MM.1S (cell line): ENCODE results near the gene PLEK.

Experiments
- DNase-seq: peaks from one replicate; pipeline ENCODE4 v3.0.0-alpha.2; 2015
- H2AFZ ChIP-seq: fragments of 300-600 bp; sonication (generic); 2 replicates; pipeline ENCODE4 v1.6.0; 2016; ENCODE audit warnings: antibody characterized with exemption, low read length
- H3F3A ChIP-seq: fragments of 300-600 bp; sonication (generic); 2 replicates; pipeline ENCODE4 v1.6.1; 2016; ENCODE audit warnings: mild to moderate bottlenecking, antibody characterized with exemption, low read length, moderate library complexity, mixed read lengths; ENCODE audit not compliant: insufficient read depth
- H3K27ac ChIP-seq: fragments of 300-600 bp; sonication (generic); 2 replicates; pipeline ENCODE4 v1.5.1; 2016; ENCODE audit warnings: mild to moderate bottlenecking, low read length
- H3K27me3 ChIP-seq: fragments of 300-600 bp; sonication (generic); replicated peaks from 2 replicates; pipeline ENCODE4 v1.6.0; 2016; ENCODE audit warnings: low read length; ENCODE audit not compliant: insufficient read depth
- H3K36me3 ChIP-seq: fragments of 300-600 bp; sonication (generic); replicated peaks from 2 replicates; pipeline ENCODE4 v1.6.1; 2016; ENCODE audit warnings: mild to moderate bottlenecking, low read length, mixed read lengths; ENCODE audit not compliant: insufficient read depth
- H3K4me1 ChIP-seq: fragments of 300-600 bp; sonication (generic); 2 replicates; pipeline ENCODE4 v1.6.1; 2016; ENCODE audit warnings: low read length, mixed read lengths
- H3K4me2 ChIP-seq: fragments of 300-600 bp; sonication (generic); 2 replicates; pipeline ENCODE4 v1.6.0; 2016; ENCODE audit warnings: low read depth, low read length
- H3K4me3 ChIP-seq: fragments of 300-600 bp; sonication (generic); 2 replicates; pipeline ENCODE4 v1.5.1; 2016; ENCODE audit warnings: low read length, mixed read lengths
- H3K79me2 ChIP-seq: fragments of 300-600 bp; sonication (generic); 2 replicates; pipeline ENCODE4 v1.6.1; 2016; ENCODE audit warnings: mixed run types, low read length, mixed read lengths
- H3K9ac ChIP-seq: fragments of 300-600 bp; sonication (generic); 2 replicates; pipeline ENCODE4 v1.6.1; 2016; ENCODE audit warnings: low read length, mixed read lengths
- H3K9me2 ChIP-seq: fragments of 300-600 bp; sonication (generic); replicated peaks from 2 replicates; pipeline ENCODE4 v1.6.1; 2016; ENCODE audit warnings: mild to moderate bottlenecking, low read length, mixed read lengths; ENCODE audit not compliant: insufficient read depth
- H3K9me3 ChIP-seq: fragments of 300-600 bp; sonication (generic); replicated peaks from 2 replicates; pipeline ENCODE4 v1.6.1; 2016; ENCODE audit warnings: mild to moderate bottlenecking, low read length, mixed read lengths; ENCODE audit not compliant: insufficient read depth
- H4K20me1 ChIP-seq: fragments of 300-600 bp; sonication (generic); 2 replicates; pipeline ENCODE4 v1.6.1; 2016; ENCODE audit warnings: mild to moderate bottlenecking, low read length, moderate library complexity, mixed read lengths; ENCODE audit not compliant: insufficient read depth
- EZH2 ChIP-seq: fragments of 300-600 bp; sonication (generic); optimal IDR thresholded peaks from 2 replicates; pipeline ENCODE3; 2017; ENCODE audit warnings: low read depth, mild to moderate bottlenecking, antibody characterized with exemption, low read length, mixed read lengths
- EZH2phosphoT487 ChIP-seq: fragments of 300-600 bp; sonication (generic); IDR thresholded peaks from 2 replicates; pipeline ENCODE4 v1.6.1; 2018; ENCODE audit warnings: antibody characterized with exemption, low read length
- TF ChIP-seq, protein P1 (sequence below): fragments of 300-600 bp; sonication (generic); IDR thresholded peaks from 2 replicates; pipeline ENCODE4 v1.5.1; 2016; ENCODE audit warnings: antibody characterized with exemption, low read length, mixed read lengths

PLEK gene

DNA sequence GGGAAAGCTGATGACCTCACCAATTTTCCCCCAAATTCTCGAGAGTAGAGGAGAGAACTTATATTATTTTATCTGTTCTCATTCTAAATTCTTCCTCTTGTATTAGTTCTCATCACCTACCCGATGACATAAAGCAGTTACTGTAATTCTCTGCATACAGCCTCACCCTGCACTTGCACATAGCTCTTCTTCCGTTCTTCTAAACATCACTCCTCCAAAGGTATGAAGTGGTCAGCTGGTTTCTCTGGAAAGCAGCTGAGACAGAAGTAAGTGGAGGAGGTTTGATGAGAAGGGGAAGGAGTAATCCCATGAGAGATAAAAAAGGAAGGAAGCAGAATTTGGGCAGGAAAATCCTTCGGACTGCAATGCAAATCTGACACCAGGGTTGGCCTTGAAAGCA, 63.0 kb downstream of the PLEK start:
- DNase-seq: no peak
- H2AFZ ChIP-seq: no peak overlapping the region
- H3K9ac ChIP-seq: no peak overlapping the region
- H3K9me3 ChIP-seq: no peaks in the 10 kb centered on the region
- no peaks in the 10 kb centered on the region for H3K36me3 ChIP-seq
- TF ChIP-seq EZH2: no peak
- TF ChIP-seq, protein P1, sequence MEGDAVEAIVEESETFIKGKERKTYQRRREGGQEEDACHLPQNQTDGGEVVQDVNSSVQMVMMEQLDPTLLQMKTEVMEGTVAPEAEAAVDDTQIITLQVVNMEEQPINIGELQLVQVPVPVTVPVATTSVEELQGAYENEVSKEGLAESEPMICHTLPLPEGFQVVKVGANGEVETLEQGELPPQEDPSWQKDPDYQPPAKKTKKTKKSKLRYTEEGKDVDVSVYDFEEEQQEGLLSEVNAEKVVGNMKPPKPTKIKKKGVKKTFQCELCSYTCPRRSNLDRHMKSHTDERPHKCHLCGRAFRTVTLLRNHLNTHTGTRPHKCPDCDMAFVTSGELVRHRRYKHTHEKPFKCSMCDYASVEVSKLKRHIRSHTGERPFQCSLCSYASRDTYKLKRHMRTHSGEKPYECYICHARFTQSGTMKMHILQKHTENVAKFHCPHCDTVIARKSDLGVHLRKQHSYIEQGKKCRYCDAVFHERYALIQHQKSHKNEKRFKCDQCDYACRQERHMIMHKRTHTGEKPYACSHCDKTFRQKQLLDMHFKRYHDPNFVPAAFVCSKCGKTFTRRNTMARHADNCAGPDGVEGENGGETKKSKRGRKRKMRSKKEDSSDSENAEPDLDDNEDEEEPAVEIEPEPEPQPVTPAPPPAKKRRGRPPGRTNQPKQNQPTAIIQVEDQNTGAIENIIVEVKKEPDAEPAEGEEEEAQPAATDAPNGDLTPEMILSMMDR: no peak
- no peak for TF ChIP-seq EZH2phosphoT487
- peaks cover 26% of the 10 kb centered on the region for H3F3A ChIP-seq
- no peak overlapping the region for H3K27ac ChIP-seq
- peaks cover 53% of the 10 kb centered on the region for H3K4me1 ChIP-seq
- no peaks in the 10 kb centered on the region for H3K9me2 ChIP-seq
- H3K4me2 ChIP-seq: no peak overlapping the region
- H3K27me3 ChIP-seq: no peaks in the 10 kb centered on the region
- no peaks in the 10 kb centered on the region for H4K20me1 ChIP-seq
- no peak overlapping the region for H3K4me3 ChIP-seq
- H3K79me2 ChIP-seq: no peaks in the 10 kb centered on the region

DNA sequence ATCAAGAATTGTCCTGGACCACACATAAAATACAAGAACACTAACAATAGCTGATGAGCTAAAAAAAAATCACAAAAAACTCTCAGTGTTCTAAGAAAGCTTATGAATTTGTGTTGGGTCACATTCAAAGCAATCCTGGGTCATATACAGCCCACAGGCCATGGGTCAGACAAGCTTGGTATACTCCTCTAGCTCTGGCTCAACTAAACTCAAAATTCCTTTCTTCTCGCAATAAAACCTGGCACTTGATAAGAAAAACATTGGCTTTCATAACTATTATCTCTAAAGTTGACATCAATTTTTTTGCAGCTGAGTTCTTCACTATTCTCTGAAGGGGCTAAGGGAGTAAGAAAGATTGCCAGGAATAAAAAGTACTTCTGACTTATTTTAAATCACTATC, 63.7 kb downstream of the PLEK start:
- Histone ChIP-seq H4K20me1 (no peaks in the 10 kb centered on the region), H3K9me2 (no peaks in the 10 kb centered on the region), H3K36me3 (no peaks in the 10 kb centered on the region), H3K27me3 (no peaks in the 10 kb centered on the region), H3K9ac (no peak overlapping the region), H3K9me3 (no peaks in the 10 kb centered on the region), H3K4me2 (no peak overlapping the region), H2AFZ (no peak overlapping the region), H3K79me2 (no peaks in the 10 kb centered on the region), H3K27ac (no peak overlapping the region), H3F3A (peaks cover 22% of the 10 kb centered on the region), H3K4me1 (peaks cover 48% of the 10 kb centered on the region), H3K4me3 (no peak overlapping the region)
- no peak for DNase-seq
- TF ChIP-seq EZH2 (no peak), EZH2phosphoT487 (no peak)
- TF ChIP-seq, protein P1: no peak

DNA sequence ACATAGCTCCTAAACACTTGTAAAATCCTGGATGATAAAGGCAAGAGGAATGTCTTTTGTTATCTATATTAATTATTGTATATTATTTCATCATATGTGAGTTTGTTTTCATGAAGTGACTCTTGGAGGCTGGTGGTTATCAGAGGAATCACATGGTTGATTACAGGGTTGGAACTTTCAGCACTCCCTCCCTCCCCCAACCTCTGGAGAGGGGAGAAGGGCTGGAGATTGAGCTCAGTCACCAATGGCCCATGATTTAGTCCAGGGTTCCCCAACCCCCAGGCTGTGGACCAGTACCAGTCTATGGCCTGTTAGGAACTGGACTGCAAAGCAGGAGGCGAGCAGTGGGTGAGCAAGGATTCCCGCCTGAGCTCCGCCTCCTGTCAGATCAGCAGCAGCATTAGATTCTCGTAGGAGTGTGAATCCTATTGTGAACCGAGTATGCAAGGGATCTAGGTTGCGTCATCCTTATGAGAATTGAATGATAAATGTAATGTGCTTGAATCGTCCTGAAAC, 64.3 kb downstream of the PLEK start:
- Histone ChIP-seq H3K36me3 (no peaks in the 10 kb centered on the region), H2AFZ (no peak overlapping the region), H3K9me2 (no peaks in the 10 kb centered on the region), H3K4me2 (no peak overlapping the region), H3K9me3 (no peaks in the 10 kb centered on the region), H3F3A (peaks cover 18% of the 10 kb centered on the region), H3K4me1 (peaks cover 42% of the 10 kb centered on the region), H3K9ac (no peak overlapping the region), H3K79me2 (no peaks in the 10 kb centered on the region), H3K27ac (no peak overlapping the region), H4K20me1 (no peaks in the 10 kb centered on the region), H3K27me3 (no peaks in the 10 kb centered on the region), H3K4me3 (no peak overlapping the region)
- TF ChIP-seq EZH2phosphoT487: no peak
- TF ChIP-seq EZH2: no peak
- TF ChIP-seq, protein P1: no peak
- DNase-seq: no peak
